NCI-H146 (cell line): Measurements from ENCODE around the gene NEK6.

Source experiments
- DNase-seq: peaks from one replicate; lab custom pipeline; 2025; lab: John Stamatoyannopoulos, UW

Gene NEK6

GRCh38 chr9:124376329-124376728 lies 118.6 kb downstream of the NEK6 start:
- DNase-seq: no peak

- no peak for DNase-seq
Observed at GRCh38 chr9:124377551-124378406, 120.0 kb downstream of the NEK6 start.

GRCh38 chr9:124381170-124381945 lies 123.6 kb downstream of the NEK6 start:
- DNase-seq: peak; percentile 19

GRCh38 chr9:124384210-124384609 lies 126.5 kb downstream of the NEK6 start:
- no peak for DNase-seq

GRCh38 chr9:124384846-124385245 lies 127.1 kb downstream of the NEK6 start:
- peak; percentile 1 for DNase-seq

- peak; percentile 73 for DNase-seq
Observed at GRCh38 chr9:124385623-124386022, 127.9 kb downstream of the NEK6 start.

- peak; percentile 15 for DNase-seq
Observed at GRCh38 chr9:124386201-124386600, 128.5 kb downstream of the NEK6 start.

GRCh38 chr9:124388275-124389048 lies 130.7 kb downstream of the NEK6 start:
- DNase-seq: no peak

GRCh38 chr9:124389146-124389939 lies 131.6 kb downstream of the NEK6 start:
- DNase-seq: peak; percentile 1

- DNase-seq: no peak
Observed at GRCh38 chr9:124390794-124391658, 133.3 kb downstream of the NEK6 start.

- DNase-seq: no peak
Observed at GRCh38 chr9:124392254-124392870, 134.6 kb downstream of the NEK6 start.

GRCh38 chr9:124392871-124393460 lies 135.2 kb downstream of the NEK6 start:
- peak; percentile 2 for DNase-seq

- DNase-seq: no peak
Observed at GRCh38 chr9:124394167-124394566, 136.4 kb downstream of the NEK6 start.

GRCh38 chr9:124394596-124394995 lies 136.8 kb downstream of the NEK6 start:
- DNase-seq: no peak

- no peak for DNase-seq
Observed at GRCh38 chr9:124395826-124396225, 138.1 kb downstream of the NEK6 start.

GRCh38 chr9:124398191-124398935 lies 140.6 kb downstream of the NEK6 start:
- no peak for DNase-seq

GRCh38 chr9:124399323-124399967 lies 141.7 kb downstream of the NEK6 start:
- no peak for DNase-seq
